GM12864 (cell line): ENCODE results near the gene RNF148.

Experiments
- DNase-seq: peaks from one replicate; pipeline ENCODE4 v3.0.0-alpha.2; 2011; ENCODE audit warnings: low read depth
- H3K4me3 ChIP-seq: 2 replicates; pipeline ENCODE4 v1.5.1; 2011; ENCODE audit warnings: mild to moderate bottlenecking, low read depth, low read length, control low read depth
- TF ChIP-seq, protein P1 (sequence below): IDR thresholded peaks from 2 replicates; pipeline ENCODE4 v1.5.1; 2011; ENCODE audit warnings: low read depth, mild to moderate bottlenecking, moderate library complexity, low read length, control low read depth, inconsistent platforms; ENCODE audit errors: missing control alignments

The RNF148 gene

DNA sequence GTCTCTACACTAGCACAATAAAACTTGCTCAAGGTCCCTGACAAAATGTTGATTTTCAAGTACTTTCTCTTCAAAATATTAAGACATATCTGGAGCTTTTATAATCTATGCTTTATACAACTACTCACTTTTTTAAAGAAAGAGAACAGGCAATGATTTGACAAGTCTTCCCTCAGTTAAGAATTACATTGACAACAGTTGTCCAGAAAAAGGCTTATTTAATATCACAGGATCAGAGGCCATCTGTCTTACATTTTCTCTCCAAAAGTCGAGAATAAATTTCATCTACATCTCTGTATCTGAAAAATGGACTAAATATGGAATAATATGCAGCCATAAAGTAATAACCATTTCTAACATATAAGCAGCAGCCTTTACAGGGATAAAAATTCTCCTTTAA lies 8.2 kb upstream of the RNF148 start:
- no peak for DNase-seq
- TF ChIP-seq, protein P1, sequence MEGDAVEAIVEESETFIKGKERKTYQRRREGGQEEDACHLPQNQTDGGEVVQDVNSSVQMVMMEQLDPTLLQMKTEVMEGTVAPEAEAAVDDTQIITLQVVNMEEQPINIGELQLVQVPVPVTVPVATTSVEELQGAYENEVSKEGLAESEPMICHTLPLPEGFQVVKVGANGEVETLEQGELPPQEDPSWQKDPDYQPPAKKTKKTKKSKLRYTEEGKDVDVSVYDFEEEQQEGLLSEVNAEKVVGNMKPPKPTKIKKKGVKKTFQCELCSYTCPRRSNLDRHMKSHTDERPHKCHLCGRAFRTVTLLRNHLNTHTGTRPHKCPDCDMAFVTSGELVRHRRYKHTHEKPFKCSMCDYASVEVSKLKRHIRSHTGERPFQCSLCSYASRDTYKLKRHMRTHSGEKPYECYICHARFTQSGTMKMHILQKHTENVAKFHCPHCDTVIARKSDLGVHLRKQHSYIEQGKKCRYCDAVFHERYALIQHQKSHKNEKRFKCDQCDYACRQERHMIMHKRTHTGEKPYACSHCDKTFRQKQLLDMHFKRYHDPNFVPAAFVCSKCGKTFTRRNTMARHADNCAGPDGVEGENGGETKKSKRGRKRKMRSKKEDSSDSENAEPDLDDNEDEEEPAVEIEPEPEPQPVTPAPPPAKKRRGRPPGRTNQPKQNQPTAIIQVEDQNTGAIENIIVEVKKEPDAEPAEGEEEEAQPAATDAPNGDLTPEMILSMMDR: no peak

DNA sequence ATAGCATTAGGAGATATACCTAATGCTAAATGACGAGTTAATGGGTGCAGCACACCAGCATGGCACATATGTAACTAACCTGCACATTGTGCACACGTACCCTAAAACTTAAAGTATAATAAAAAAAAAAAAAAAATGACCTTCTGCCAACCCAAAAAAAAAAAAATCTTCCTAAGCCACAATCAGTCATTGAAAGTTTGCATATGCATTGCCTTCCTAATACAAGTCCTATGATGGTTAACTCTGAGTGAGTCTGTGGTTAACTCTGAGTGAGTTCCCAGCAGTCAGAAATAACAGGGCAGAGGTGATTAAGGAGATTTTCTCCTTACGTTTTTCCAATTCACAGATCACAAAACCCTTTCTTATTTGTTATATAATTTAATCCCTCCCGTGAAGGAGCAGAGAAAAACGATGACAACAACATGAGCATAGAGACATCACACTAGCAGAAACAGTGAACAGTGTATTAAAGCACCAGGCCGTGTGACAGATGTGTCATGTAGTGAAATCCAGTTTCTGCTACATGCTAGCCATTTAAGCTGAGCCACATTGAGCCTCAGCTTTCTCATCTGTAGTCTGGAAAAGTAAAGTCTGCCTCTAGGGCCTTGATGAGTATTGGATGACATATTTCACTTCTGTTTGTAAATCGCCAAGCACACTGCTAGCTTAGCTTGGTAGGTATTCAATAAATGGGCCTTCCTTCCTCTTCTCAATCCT lies 7.4 kb upstream of the RNF148 start:
- no peak for DNase-seq
- no peak overlapping the region for H3K4me3 ChIP-seq
- TF ChIP-seq, protein P1: no peak

More for the DNA sequence above, 8.2 kb upstream of the RNF148 start:
- no peak overlapping the region for H3K4me3 ChIP-seq

DNA sequence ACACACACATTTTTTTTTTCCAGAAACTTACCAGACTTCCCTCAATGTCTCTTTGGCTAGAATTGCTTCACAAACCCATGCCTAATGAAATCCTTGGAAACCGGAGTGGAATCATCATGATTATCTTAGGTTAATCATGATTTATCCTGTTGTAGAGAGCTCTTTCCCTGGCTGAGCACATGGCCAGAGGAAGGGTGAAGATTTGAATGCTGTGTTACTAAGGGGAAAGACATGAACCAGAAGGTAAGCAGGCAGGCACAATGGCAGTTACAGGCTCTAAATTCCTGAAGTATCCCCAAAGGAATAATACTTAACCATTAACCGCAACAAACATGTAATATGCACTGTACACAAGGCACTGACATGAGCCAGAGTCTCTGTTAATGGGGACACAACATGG lies 4.1 kb upstream of the RNF148 start:
- TF ChIP-seq, protein P1: no peak

DNA sequence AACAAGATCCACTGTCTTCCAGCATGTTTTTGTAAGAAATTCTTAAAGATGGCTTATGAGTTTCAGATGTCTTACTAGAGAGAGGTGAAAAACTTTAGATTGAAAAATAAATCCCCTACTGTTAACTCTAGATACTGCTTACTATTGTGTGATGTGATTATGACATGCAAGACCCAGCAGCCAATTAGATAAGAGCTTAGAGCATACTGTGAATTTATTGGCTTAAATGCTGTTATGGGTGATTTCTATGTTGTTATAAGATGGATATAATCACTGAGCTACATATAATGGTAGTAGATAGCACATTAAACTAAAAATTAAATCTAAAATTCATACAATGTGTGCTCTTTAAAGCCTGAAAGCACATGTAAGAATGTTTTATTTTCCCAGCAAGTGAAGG lies 3.7 kb downstream of the RNF148 start, which contains the start of gene RNF133:
Gene RNF133 (minus strand): TSS at position 101 of the 400 bp plus-strand sequence. CDS start 199 bp downstream, outside the sequence.
- TF ChIP-seq, protein P1: no peak
- no peak within 1 kb of the TSS for H3K4me3 ChIP-seq
- DNase-seq: no peak

More for the DNA sequence above, 4.1 kb upstream of the RNF148 start:
- DNase-seq: no peak
- no peak overlapping the region for H3K4me3 ChIP-seq

DNA sequence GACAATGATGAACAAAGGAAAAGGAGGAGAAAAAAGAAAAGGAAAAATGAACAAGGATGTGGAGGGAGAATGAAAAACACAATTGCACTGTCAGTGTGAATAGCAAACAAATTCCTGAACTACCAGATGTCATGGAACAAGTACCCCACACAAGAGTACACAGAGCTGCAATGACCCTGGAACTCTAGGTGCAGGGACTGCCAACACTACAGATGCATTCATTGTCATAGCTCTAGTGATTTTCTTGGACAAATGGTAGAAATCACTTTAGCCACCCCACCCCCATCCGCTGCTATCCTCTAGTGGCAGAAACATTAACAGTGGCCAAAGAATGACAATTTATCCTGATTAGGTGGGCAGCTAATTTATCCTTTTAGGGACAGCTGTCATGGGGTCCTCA lies 6.9 kb downstream of the RNF148 start:
- no peak for DNase-seq
- no peak overlapping the region for H3K4me3 ChIP-seq
- TF ChIP-seq, protein P1: no peak

DNA sequence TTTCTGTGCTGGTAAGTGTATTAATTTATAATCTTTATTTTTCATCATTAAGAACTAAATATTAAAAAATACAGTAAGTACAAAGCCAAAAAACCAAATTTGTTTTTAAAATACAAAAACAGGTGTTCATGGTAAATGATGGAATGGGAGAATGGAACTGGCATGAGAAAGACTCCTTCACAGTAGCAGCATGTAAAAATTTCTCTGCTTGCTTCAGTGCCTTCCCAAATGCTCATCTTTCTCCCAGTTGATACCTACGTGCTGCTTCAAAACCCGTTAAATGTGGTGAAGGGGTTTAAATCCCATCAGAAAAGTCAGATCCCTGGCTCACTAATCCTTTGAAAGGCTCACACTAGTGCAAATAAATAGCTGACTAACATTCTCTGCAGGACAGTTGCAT lies 8.0 kb downstream of the RNF148 start:
- H3K4me3 ChIP-seq: no peak overlapping the region
- no peak for DNase-seq
- TF ChIP-seq, protein P1: no peak

DNA sequence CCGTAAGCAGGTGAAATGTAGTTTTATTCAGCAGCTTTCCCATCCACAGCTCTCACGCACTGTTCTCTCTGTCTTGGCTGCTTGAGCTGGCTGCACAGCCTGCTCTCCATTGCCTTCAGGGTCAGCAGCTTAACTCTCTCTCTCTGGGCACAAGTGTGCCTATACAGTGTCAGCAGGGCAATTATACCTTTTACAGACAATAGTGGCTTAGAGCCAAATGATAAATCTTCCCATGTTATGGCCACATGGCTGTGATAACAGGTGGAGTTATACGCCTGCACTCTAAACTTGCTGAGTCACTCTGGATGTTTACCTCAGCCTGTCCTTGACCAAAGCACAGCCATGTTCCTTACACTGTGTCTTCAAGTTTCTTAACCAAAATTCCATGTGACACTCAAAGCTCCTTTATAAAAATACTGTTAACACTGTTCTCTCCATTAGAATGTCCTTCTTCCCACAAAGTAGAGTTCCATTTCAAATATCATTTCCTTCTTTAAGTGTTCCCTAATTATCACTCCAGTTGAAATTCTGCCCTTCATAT lies 9.9 kb downstream of the RNF148 start:
- TF ChIP-seq, protein P1: no peak
- DNase-seq: no peak
- no peak overlapping the region for H3K4me3 ChIP-seq
